ENCODE results near the gene GNG3.
"Not testable (repeated sequence)": the region's sequence is repeated elsewhere in the genome, so short reads cannot be mapped to it uniquely, and the experiment has no call there.

GNG3 gene

GRCh38 chr11:62724171-62724570 is 16.7 kb downstream of the GNG3 start:
- DNase-seq = no peak

GRCh38 chr11:62725646-62726045 is 18.2 kb downstream of the GNG3 start:
- no peak for DNase-seq

- DNase-seq = no peak
Observed at GRCh38 chr11:62726156-62726914, 18.9 kb downstream of the GNG3 start.

- DNase-seq = no peak
Observed at GRCh38 chr11:62726915-62727164, 19.4 kb downstream of the GNG3 start.

- peak; percentile 97 for DNase-seq
Observed at GRCh38 chr11:62727165-62727871, 19.8 kb downstream of the GNG3 start, which contains the start of gene HNRNPUL2. Gene HNRNPUL2 (minus strand): TSS chr11:62727457. CDS start chr11:62727156, 301 bp downstream.

GRCh38 chr11:62727872-62728170 is 20.3 kb downstream of the GNG3 start:
- peak; percentile 92 for DNase-seq

GRCh38 chr11:62728171-62728988 is 20.9 kb downstream of the GNG3 start, which contains the start of gene TTC9C:
Gene TTC9C (plus strand): TSS chr11:62728486. CDS start chr11:62728849, 363 bp downstream.
- DNase-seq = peak; percentile 68

GRCh38 chr11:62730076-62730475 is 22.6 kb downstream of the GNG3 start:
- not testable (repeated sequence) for DNase-seq

GRCh38 chr11:62732830-62733229 is 25.4 kb downstream of the GNG3 start:
- no peak for DNase-seq

- DNase-seq = no peak
Observed at GRCh38 chr11:62737196-62737595, 29.7 kb downstream of the GNG3 start.

- no peak for DNase-seq
Observed at GRCh38 chr11:62747475-62748160, 40.1 kb downstream of the GNG3 start.

- DNase-seq = not testable (repeated sequence)
Observed at GRCh38 chr11:62749931-62750330, 42.5 kb downstream of the GNG3 start.

GRCh38 chr11:62752177-62752785 is 44.8 kb downstream of the GNG3 start:
- DNase-seq = no peak

GRCh38 chr11:62752994-62753735 is 45.7 kb downstream of the GNG3 start:
- no peak for DNase-seq

GRCh38 chr11:62753736-62754603 is 46.5 kb downstream of the GNG3 start, which contains the start of gene ZBTB3:
Gene ZBTB3 (minus strand): TSS chr11:62754160. CDS start chr11:62753664, 496 bp downstream.
- DNase-seq = peak; percentile 99

- DNase-seq = no peak
Observed at GRCh38 chr11:62755086-62755615, 47.7 kb downstream of the GNG3 start.

- DNase-seq = no peak
Observed at GRCh38 chr11:62757846-62758788, 50.6 kb downstream of the GNG3 start.
